Measurements from ENCODE around the gene ATG101.
"Not testable (repeated sequence)": the region's sequence is repeated elsewhere in the genome, so short reads cannot be mapped to it uniquely, and the experiment has no call there.

ATG101 gene

GRCh38 chr12:52080403-52081251 is 10.8 kb downstream of the ATG101 start:
- DNase-seq, result no peak

GRCh38 chr12:52081263-52081733 is 11.5 kb downstream of the ATG101 start:
- no peak for DNase-seq

- DNase-seq, result no peak
These were observed 12.4 kb downstream of the ATG101 start for GRCh38 chr12:52082026-52082668.

GRCh38 chr12:52082669-52082987 is 12.8 kb downstream of the ATG101 start:
- no peak for DNase-seq

GRCh38 chr12:52082988-52083637 is 13.3 kb downstream of the ATG101 start:
- peak; percentile 31 for DNase-seq

GRCh38 chr12:52083638-52083996 is 13.8 kb downstream of the ATG101 start:
- no peak for DNase-seq

- DNase-seq, result no peak
These were observed 14.9 kb downstream of the ATG101 start for GRCh38 chr12:52084491-52085231.

- DNase-seq, result no peak
These were observed 16.0 kb downstream of the ATG101 start for GRCh38 chr12:52085682-52086180.

- no peak for DNase-seq
These were observed 16.6 kb downstream of the ATG101 start for GRCh38 chr12:52086366-52086765.

- DNase-seq, result no peak
These were observed 17.4 kb downstream of the ATG101 start for GRCh38 chr12:52086944-52087835.

- no peak for DNase-seq
These were observed 18.4 kb downstream of the ATG101 start for GRCh38 chr12:52087961-52088820.

- DNase-seq, result no peak
These were observed 19.7 kb downstream of the ATG101 start for GRCh38 chr12:52089491-52089890.

GRCh38 chr12:52090291-52090690 is 20.5 kb downstream of the ATG101 start:
- DNase-seq, result no peak

- DNase-seq, result no peak
These were observed 21.3 kb downstream of the ATG101 start for GRCh38 chr12:52091061-52091460.

- DNase-seq, result no peak
These were observed 22.1 kb downstream of the ATG101 start for GRCh38 chr12:52091869-52092268.

- no peak for DNase-seq
These were observed 23.6 kb downstream of the ATG101 start for GRCh38 chr12:52093346-52093745.

- DNase-seq, result no peak
These were observed 26.7 kb downstream of the ATG101 start for GRCh38 chr12:52096332-52097044.

- DNase-seq, result no peak
These were observed 27.4 kb downstream of the ATG101 start for GRCh38 chr12:52097045-52097666.

GRCh38 chr12:52104431-52105089 is 34.8 kb downstream of the ATG101 start:
- not testable (repeated sequence) for DNase-seq

Measured in kidney glomerular epithelial cell (primary cell).